Activated T-helper 17 cell treated with anti-CD3 and anti-CD28 coated beads, Interleukin-2, amount 50 U/mL, for 72 hours (primary cell): Measurements from ENCODE around the gene ABCG1. TPM values are rescaled to one million over a fixed set of nuclear protein-coding genes. Genes with fewer than 3 reads are reported as not detected.
A peak's percentile ranks its signal among the peaks of the same experiment; 100 is the strongest.

Source experiments
- ATAC-seq: fragments of 150-1000 bp; cut with Tn5 transposase; replicated peaks from 2 replicates; pipeline ENCODE4 v1.10.0; 2021; ENCODE audit warnings: mild to moderate bottlenecking, moderate library complexity
- H3K27ac Mint-ChIP-seq: one replicate; pipeline ENCODE4 v1.8.0; 2022; ENCODE audit warnings: mixed read lengths
- H3K27me3 Mint-ChIP-seq: one replicate; pipeline ENCODE4 v1.8.0; 2022; ENCODE audit warnings: mixed read lengths
- H3K36me3 Mint-ChIP-seq: one replicate; pipeline ENCODE4 v1.8.0; 2022; ENCODE audit warnings: low read depth, mild to moderate bottlenecking, mixed read lengths
- H3K4me1 Mint-ChIP-seq: one replicate; pipeline ENCODE4 v1.8.0; 2022; ENCODE audit warnings: mixed read lengths
- H3K4me3 Mint-ChIP-seq: one replicate; pipeline ENCODE4 v1.8.0; 2022; ENCODE audit warnings: mild to moderate bottlenecking, mixed read lengths
- H3K9me3 Mint-ChIP-seq: one replicate; pipeline ENCODE4 v1.8.0; 2022; ENCODE audit warnings: mixed read lengths
- total RNA-seq, 2 donors: library from RNA; stranded (reverse); gene quantifications; one replicate each; pipeline ENCODE4 v1.2.3, GENCODE V29; 2022

Gene ABCG1
- total RNA-seq, 2 donors from 2014 or later = 3.1 to 8.2 TPM

DNA sequence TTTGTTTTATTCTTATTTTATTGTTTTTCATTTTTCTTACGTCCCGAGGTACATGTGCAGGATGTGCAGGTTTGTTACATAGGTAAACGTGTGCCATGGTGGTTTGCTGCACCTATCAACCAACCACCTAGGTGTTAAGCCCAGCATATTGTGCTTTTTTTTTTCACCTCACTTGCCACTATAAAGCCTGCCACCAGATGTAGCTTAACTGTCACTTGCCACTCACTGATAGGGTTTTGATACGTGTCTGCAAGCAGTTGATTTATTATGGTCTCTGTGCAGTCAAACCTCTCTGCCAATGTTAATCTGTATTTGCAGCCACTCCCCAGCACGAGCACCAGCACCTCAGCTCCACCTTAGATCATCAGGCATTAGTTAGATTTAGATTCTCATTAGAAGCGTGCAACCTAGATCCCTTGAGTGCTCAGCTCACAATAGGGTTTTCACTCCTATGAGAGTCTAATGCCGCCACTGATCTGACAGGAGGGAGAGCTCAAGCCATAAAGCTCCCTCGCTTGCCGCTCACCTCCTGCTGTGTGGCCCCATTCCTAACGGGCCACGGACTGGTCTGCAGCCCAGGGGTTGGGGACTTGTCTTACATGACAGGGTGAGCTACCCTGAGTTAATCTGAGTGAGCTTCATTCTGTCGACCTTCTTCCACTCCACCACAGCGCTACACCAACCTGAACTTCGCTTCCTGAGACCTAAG, 17.9 kb upstream of the ABCG1 start:
- H3K9me3 Mint-ChIP-seq = no peaks in the 10 kb centered on the region
- no peaks in the 10 kb centered on the region for H3K36me3 Mint-ChIP-seq
- no peak for ATAC-seq
- no peak overlapping the region for H3K27ac Mint-ChIP-seq
- no peak overlapping the region for H3K4me3 Mint-ChIP-seq
- peaks cover 12% of the 10 kb centered on the region for H3K4me1 Mint-ChIP-seq
- no peaks in the 10 kb centered on the region for H3K27me3 Mint-ChIP-seq

DNA sequence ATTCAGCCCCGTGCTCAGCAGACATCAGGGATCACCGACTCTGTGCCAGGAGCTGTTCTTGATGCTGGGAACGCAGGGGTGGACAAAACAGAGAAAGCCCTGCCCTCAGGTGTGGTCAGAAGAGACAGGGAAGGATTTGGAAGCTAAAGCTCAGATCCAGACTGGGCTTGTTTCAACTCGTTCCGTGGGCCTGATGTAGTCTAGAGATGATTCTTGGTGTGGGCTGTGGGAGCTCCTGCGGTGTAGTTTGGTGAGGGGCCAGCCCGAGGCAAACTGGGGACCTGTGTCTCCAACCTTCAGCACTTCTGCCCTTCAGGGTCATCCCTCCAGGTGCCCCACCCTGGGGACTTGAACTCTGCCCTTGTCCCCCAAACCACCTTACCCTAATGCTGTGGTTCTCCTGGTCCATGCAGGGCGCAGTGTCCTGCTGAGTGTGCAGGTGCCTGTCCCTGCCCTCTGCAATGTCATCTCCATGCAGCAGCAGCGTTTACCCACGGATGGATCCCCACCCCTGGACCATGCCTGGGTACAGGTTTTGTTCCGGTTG, 17.3 kb upstream of the ABCG1 start:
- Mint-ChIP-seq H3K36me3 (no peaks in the 10 kb centered on the region), H3K4me3 (no peak overlapping the region), H3K4me1 (peaks cover 12% of the 10 kb centered on the region), H3K9me3 (no peaks in the 10 kb centered on the region), H3K27ac (no peak overlapping the region), H3K27me3 (no peaks in the 10 kb centered on the region)
- no peak for ATAC-seq

DNA sequence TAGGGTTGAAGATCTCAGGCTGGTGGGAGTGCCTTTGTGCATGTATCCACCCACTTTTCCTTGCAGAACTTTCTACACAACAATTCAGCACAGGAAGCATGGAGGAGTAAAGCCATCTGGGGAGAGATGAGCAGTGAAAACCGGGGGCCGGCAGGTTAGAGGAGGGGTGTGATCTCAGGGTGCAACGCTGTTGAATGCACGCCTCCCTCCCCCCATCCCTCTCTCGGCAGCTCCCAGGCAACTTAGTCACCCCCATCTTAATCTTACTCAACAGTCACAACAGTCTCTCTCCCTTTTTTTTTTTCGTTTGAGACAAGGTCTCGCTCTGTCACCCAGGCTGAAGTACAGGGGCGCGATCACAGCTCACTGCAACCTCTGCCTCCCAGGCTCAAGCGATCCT, 16.6 kb upstream of the ABCG1 start:
- no peak overlapping the region for H3K27ac Mint-ChIP-seq
- no peaks in the 10 kb centered on the region for H3K9me3 Mint-ChIP-seq
- no peak for ATAC-seq
- no peaks in the 10 kb centered on the region for H3K36me3 Mint-ChIP-seq
- H3K4me1 Mint-ChIP-seq = peaks cover 12% of the 10 kb centered on the region
- no peaks in the 10 kb centered on the region for H3K27me3 Mint-ChIP-seq
- H3K4me3 Mint-ChIP-seq = no peak overlapping the region

- Mint-ChIP-seq H3K27me3 (no peaks in the 10 kb centered on the region), H3K9me3 (no peaks in the 10 kb centered on the region), H3K4me3 (no peak overlapping the region), H3K4me1 (peaks cover 11% of the 10 kb centered on the region), H3K27ac (no peak overlapping the region), H3K36me3 (no peaks in the 10 kb centered on the region)
- no peak for ATAC-seq
Observed at GRCh38 chr21:42203321-42203720, 15.6 kb upstream of the ABCG1 start.

DNA sequence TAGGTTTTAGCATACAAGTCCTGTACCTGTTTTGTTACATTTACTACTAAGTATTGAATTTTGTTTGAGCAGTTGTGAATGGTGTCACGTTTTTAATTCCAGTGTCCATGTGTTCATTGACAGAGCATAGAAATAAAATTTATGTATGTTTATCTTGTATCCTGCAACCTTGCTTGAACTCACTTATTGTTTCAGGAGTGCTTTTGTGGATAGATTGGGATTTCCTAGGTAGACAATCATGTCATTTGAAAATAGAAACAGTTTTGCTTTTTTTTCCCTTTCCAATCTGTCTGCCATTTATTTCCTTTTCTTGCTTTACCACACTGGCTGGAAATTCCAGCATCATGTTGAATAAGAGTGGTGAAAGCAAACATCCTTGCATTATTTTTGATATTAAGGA, 15.0 kb upstream of the ABCG1 start:
- Mint-ChIP-seq H3K27me3 (no peaks in the 10 kb centered on the region), H3K4me3 (no peak overlapping the region), H3K9me3 (no peaks in the 10 kb centered on the region), H3K27ac (no peak overlapping the region), H3K36me3 (no peaks in the 10 kb centered on the region), H3K4me1 (peaks cover 5% of the 10 kb centered on the region)
- ATAC-seq = no peak

DNA sequence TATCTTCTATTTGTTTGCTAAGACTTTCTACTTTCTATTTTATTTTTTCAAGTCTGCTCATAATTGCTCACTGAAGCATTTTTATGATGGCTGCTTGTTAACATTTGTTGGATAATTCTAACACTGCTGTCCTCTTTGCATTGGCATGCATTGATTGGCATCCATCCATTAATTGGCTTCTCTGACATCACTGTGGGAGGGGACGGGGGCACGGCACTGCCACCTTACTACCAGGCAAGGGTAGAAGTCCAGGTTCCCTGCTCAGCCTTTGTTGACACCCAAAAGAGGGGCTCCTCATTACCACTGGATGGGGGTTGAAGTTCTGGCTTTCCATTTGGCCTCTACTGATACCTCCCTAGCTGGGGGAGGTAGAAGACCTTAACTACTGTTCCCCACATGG, 11.5 kb upstream of the ABCG1 start:
- H3K9me3 Mint-ChIP-seq = no peaks in the 10 kb centered on the region
- H3K4me1 Mint-ChIP-seq = no peaks in the 10 kb centered on the region

GRCh38 chr21:42208036-42208435, 10.9 kb upstream of the ABCG1 start:
- Mint-ChIP-seq H3K27ac (no peak overlapping the region), H3K36me3 (no peaks in the 10 kb centered on the region), H3K27me3 (no peaks in the 10 kb centered on the region), H3K9me3 (no peaks in the 10 kb centered on the region), H3K4me1 (no peaks in the 10 kb centered on the region), H3K4me3 (no peak overlapping the region)
- ATAC-seq = no peak

More for the DNA sequence above, 11.5 kb upstream of the ABCG1 start:
- H3K27me3 Mint-ChIP-seq = no peaks in the 10 kb centered on the region
- H3K36me3 Mint-ChIP-seq = no peaks in the 10 kb centered on the region
- no peak overlapping the region for H3K27ac Mint-ChIP-seq
- H3K4me3 Mint-ChIP-seq = no peak overlapping the region
- no peak for ATAC-seq

DNA sequence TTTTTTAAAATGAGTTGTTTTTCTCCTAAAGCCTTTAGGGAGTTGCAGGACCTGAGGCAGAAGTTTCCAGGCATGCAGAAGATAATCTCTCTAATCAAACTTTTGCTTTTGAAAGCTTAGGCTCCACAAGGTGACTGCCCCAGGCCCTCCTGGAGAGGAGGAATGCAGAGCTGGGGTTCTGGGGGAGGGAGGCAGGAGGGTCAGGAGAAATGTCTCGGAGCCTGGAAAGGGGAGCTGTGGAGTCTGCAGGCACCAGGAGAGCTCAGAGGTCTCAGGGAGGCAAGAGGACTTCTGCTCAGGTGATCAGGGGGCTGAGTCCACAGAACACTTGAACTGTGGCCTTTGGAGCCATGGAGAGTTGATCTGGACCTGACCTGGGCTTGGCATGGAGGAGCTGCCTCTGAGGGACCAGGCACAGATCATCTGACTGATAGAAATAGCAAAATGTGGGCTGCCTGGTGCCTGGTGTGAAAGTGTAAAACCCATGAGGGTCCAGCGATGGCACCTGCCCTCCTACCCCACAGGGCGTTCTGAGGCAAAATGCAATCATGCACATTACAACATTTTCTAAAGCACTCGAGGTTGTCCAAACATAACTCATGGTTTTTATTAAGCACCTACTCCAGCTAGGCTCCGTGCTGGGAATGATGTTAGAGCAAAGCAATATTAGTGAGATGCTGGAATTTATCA, 10.0 kb upstream of the ABCG1 start:
- ATAC-seq = no peak
- H3K27ac Mint-ChIP-seq = no peak overlapping the region
- H3K4me3 Mint-ChIP-seq = no peak overlapping the region
- H3K27me3 Mint-ChIP-seq = no peaks in the 10 kb centered on the region
- no peaks in the 10 kb centered on the region for H3K9me3 Mint-ChIP-seq
- H3K4me1 Mint-ChIP-seq = no peaks in the 10 kb centered on the region
- H3K36me3 Mint-ChIP-seq = no peaks in the 10 kb centered on the region

DNA sequence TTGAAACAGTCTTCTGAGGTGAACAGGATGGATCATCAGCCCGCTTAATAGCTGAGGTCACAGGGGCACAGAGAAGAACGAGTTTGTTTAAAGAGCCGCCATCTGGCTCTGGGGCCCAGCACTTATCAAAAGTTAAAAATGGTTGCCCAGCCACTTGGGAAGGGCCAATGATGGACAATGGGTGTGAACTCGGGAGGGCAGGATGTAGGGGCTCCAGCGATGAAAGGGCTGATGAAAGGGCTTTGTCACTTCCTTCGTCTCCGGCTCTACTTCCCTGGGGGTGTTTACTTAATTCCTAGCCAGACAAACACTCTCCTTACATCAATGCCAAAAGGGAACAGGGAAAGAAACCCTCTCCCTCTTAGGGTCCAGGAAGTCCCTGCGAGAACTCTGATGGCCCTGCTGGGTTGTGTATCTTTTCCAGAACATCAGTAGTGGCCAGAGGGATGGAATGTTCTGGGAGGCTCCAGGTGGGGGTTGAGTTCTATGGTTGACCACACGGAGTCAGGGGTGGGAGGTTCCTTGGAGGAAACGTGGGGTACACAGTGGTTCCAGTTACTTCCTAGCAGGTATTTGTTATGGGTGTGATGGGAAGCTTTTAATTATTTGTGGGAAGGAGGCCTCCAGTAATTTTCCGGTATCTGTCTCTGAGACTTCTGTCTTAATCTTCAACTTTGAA, 9.0 kb upstream of the ABCG1 start:
- Mint-ChIP-seq H3K36me3 (no peaks in the 10 kb centered on the region), H3K27me3 (no peaks in the 10 kb centered on the region), H3K27ac (no peak overlapping the region), H3K9me3 (no peaks in the 10 kb centered on the region), H3K4me1 (no peaks in the 10 kb centered on the region), H3K4me3 (no peak overlapping the region)
- ATAC-seq = no peak

DNA sequence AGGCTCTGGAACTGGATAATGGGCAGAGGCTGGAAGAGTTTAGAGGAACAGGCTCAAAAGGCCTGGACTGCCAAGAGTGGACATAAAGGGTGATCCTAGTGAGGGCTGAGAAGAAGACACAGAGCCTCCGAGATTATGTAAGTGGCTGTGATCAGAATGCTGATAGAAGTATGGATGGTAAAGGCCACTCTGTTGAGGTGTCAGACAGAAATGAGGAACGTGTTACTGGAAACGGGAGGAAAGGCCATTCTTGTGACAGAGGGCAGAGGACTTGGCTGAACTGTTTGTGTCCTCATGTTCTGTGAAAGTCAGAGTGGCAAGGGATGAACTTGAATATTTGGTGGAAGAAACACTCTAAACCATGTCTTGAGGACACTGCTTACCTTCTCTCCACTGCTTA, 6.7 kb upstream of the ABCG1 start:
- Mint-ChIP-seq H3K36me3 (no peaks in the 10 kb centered on the region), H3K9me3 (no peaks in the 10 kb centered on the region), H3K27ac (peak overlapping the region; percentile 8), H3K4me1 (no peaks in the 10 kb centered on the region), H3K4me3 (no peak overlapping the region), H3K27me3 (no peaks in the 10 kb centered on the region)
- ATAC-seq = no peak

GRCh38 chr21:42213082-42213774, 5.7 kb upstream of the ABCG1 start:
- Mint-ChIP-seq H3K4me1 (no peaks in the 10 kb centered on the region), H3K9me3 (no peaks in the 10 kb centered on the region)

DNA sequence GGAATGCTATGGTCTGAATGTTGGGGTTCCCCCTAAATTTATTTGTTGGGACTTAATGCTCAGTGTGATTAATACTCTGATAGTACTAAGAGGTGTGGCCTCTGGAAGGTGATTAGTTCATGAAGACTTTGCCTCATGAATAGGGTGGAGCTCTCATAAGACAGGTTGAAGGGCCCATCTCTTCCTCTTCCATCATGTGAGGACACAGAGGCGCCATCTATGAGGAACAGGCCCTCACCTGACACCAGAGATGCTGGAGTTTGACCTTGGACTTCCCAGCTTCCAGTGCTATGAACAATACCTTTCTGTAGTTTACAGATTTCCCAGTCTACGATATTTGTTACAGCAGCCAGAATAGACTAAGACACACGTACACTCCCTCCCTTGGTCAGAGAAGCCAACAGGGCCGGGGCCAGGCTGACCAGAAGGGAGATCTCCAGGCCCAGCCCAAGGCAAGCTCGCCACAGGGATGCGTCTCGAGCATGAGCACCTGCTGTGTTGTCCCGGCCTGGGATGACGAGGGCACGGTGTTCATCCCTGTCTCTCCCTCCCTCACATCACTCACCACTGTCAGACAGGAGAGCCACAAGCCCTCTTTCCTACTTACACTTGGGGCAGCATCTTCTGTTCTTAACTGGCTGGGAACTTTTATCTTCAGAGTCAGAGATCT, 4.7 kb upstream of the ABCG1 start:
- no peak for ATAC-seq
- H3K4me3 Mint-ChIP-seq = no peak overlapping the region
- H3K27me3 Mint-ChIP-seq = no peaks in the 10 kb centered on the region
- H3K27ac Mint-ChIP-seq = no peak overlapping the region
- H3K4me1 Mint-ChIP-seq = no peaks in the 10 kb centered on the region
- H3K36me3 Mint-ChIP-seq = no peaks in the 10 kb centered on the region
- no peaks in the 10 kb centered on the region for H3K9me3 Mint-ChIP-seq

More at GRCh38 chr21:42213082-42213774, 5.7 kb upstream of the ABCG1 start:
- no peaks in the 10 kb centered on the region for H3K27me3 Mint-ChIP-seq
- no peak overlapping the region for H3K4me3 Mint-ChIP-seq
- no peak overlapping the region for H3K27ac Mint-ChIP-seq
- H3K36me3 Mint-ChIP-seq = no peaks in the 10 kb centered on the region
- no peak for ATAC-seq

- Mint-ChIP-seq H3K27me3 (no peaks in the 10 kb centered on the region), H3K4me3 (no peak overlapping the region), H3K4me1 (no peaks in the 10 kb centered on the region), H3K9me3 (no peaks in the 10 kb centered on the region), H3K36me3 (no peaks in the 10 kb centered on the region), H3K27ac (no peak overlapping the region)
- no peak for ATAC-seq
Observed at GRCh38 chr21:42214921-42215320, 4.0 kb upstream of the ABCG1 start.
